Mammary epithelial cell (primary cell): ENCODE measurements around the gene NPPB.

Source experiments
- CTCF ChIP-seq, 2 donors: IDR thresholded peaks in 1 of 2; conservative IDR thresholded peaks in 1 of 2; 2 replicates each; pipeline ENCODE4 v1.5.1; 2011 to 2012; ENCODE audit warnings: inconsistent platforms in 2 of 2, low read length in 2 of 2, mild to moderate bottlenecking in 2 of 2, control low read depth in 1 of 2, low read depth in 1 of 2; ENCODE audit not compliant: insufficient read depth in 1 of 2; ENCODE audit errors: extremely low read depth in 1 of 2
- EZH2 ChIP-seq: IDR thresholded peaks from 2 replicates; pipeline ENCODE4 v1.6.1; 2012; ENCODE audit warnings: low read length, inconsistent platforms, borderline replicate concordance

- TF ChIP-seq CTCF (conservative IDR thresholded peaks at IDR 0.05 in 1 of 2, IDR thresholded peaks at IDR 0.05 in 1 of 2; ENCODE audit: extremely low read depth in 1 of 2, insufficient read depth in 1 of 2, low read depth in 1 of 2, low read length in 2 of 2) (no peak), EZH2 (no peak)
Observed at GRCh38 chr1:11878891-11879190, 20.1 kb upstream of the NPPB start.
